HCT116 (cell line): ENCODE data around the gene ENTREP1. TPM values are rescaled to one million over a fixed set of nuclear protein-coding genes. Genes with fewer than 3 reads are reported as not detected.

ENCODE experiments used
- ATAC-seq: fragments of 200-7000 bp; cut with Tn5 transposase; 2 replicates; pipeline ENCODE4 v1.9.1; 2020; ENCODE audit warnings: mild to moderate bottlenecking, moderate library complexity
- BruUV-seq: library from RNA; stranded (reverse); fragments of 400-500 nt; replicated peaks from 2 replicates; lab custom pipeline; 2021; lab: Mats Ljungman, UMichigan
- CTCF ChIA-PET: fragments of 300-600 bp; sonication (Branson Sonifier 250); formaldehyde crosslinking; loops from one replicate; lab custom pipeline; 2021; ENCODE audit warnings: antibody characterized with exemption; lab: Charles Lee
- POLR2A ChIA-PET: fragments of 300-600, 350-600 bp; sonication (Branson Sonifier 250); formaldehyde crosslinking; loops from one replicate; lab custom pipeline; 2021; ENCODE audit warnings: antibody characterized with exemption; lab: Charles Lee
- RAD21 ChIA-PET, 2 experiments: fragments of 300-600 bp; sonication (Branson Sonifier 250); formaldehyde crosslinking; loops; one replicate each; lab custom pipeline; 2023; ENCODE audit warnings: low total read pairs in 2 of 2; ENCODE audit not compliant: uncharacterized antibody in 2 of 2, unreplicated experiment in 2 of 2, low non-redundant PET in 1 of 2; lab: Charles Lee
- DNase-seq: peaks from one replicate; pipeline ENCODE4 v3.0.0-alpha.2; 2010; ENCODE audit warnings: low read depth, low spot score
- H2AFZ ChIP-seq: fragments of 200-600 bp; shearing (Covaris generic), sonication (generic); 2 replicates; pipeline ENCODE4 v1.6.1; 2017; ENCODE audit warnings: low read depth, mixed run types, mixed read lengths, antibody characterized with exemption, low read length; ENCODE audit not compliant: poor library complexity, severe bottlenecking
- H3K27ac ChIP-seq: 2 replicates; pipeline ENCODE4 v1.5.1; 2012; ENCODE audit warnings: low read depth, low read length
- H3K27me3 ChIP-seq: fragments of 200-600 bp; sonication (generic); 2 replicates; pipeline ENCODE4 v1.6.1; 2016; ENCODE audit warnings: mixed run types, low read length, mixed read lengths; ENCODE audit not compliant: insufficient read depth
- H3K36me3 ChIP-seq, 2 experiments: fragments of 200-500 bp in 1 of 2; fragments of 200-600 bp in 1 of 2; sonication (Bioruptor generic) in 1 of 2; sonication (generic) in 1 of 2; 2 replicates each; pipeline versions ENCODE4 v1.5.1 to v1.6.1; 2014 to 2016; ENCODE audit warnings: low read length in 2 of 2, inconsistent platforms in 1 of 2, mixed read lengths in 1 of 2, mixed run types in 1 of 2; ENCODE audit not compliant: insufficient read depth in 2 of 2, control insufficient read depth in 1 of 2
- H3K4me1 ChIP-seq, 2 experiments: fragments of 200-600 bp in 1 of 2; sonication (generic) in 1 of 2; 2 replicates each; pipeline versions ENCODE4 v1.5.1 to v1.6.1; 2012 to 2017; ENCODE audit warnings: low read length in 2 of 2, inconsistent platforms in 1 of 2, mild to moderate bottlenecking in 1 of 2, mixed read lengths in 1 of 2, mixed run types in 1 of 2, moderate library complexity in 1 of 2; ENCODE audit not compliant: insufficient read depth in 2 of 2, control insufficient read depth in 1 of 2
- H3K4me2 ChIP-seq: fragments of 200-600 bp; sonication (generic); 2 replicates; pipeline ENCODE4 v1.6.1; 2017; ENCODE audit warnings: mixed run types, low read length, mixed read lengths
- H3K4me3 ChIP-seq, 2 experiments: fragments of 200-600 bp in 1 of 2; sonication (generic) in 1 of 2; replicated peaks in 1 of 2; 2 replicates each; pipeline ENCODE4 v1.5.1; 2011 to 2016; ENCODE audit warnings: low read length in 2 of 2, control low read depth in 1 of 2, low read depth in 1 of 2, mild to moderate bottlenecking in 1 of 2, mixed read lengths in 1 of 2, mixed run types in 1 of 2
- H3K79me2 ChIP-seq: fragments of 200-600 bp; sonication (generic); 2 replicates; pipeline ENCODE4 v1.6.1; 2017; ENCODE audit warnings: mild to moderate bottlenecking, mixed run types, low read length, moderate library complexity, mixed read lengths; ENCODE audit not compliant: insufficient read depth
- H3K9ac ChIP-seq: fragments of 200-600 bp; sonication (generic); 2 replicates; pipeline ENCODE4 v1.6.1; 2016; ENCODE audit warnings: low read length, mixed read lengths
- H3K9me2 ChIP-seq: fragments of 200-600 bp; sonication (generic), shearing (Covaris generic); 2 replicates; pipeline ENCODE4 v1.6.1; 2017; ENCODE audit warnings: mixed run types, mild to moderate bottlenecking, moderate library complexity; ENCODE audit not compliant: insufficient read depth
- H3K9me3 ChIP-seq, 2 experiments: fragments of 200-500 bp in 1 of 2; fragments of 200-600 bp in 1 of 2; sonication (Bioruptor generic) in 1 of 2; sonication (generic) in 1 of 2; 2 replicates each; pipeline ENCODE4 v1.6.1; 2014 to 2017; ENCODE audit warnings: low read length in 2 of 2, mixed read lengths in 2 of 2, inconsistent platforms in 1 of 2, low read depth in 1 of 2, mild to moderate bottlenecking in 1 of 2, mixed run types in 1 of 2, moderate library complexity in 1 of 2; ENCODE audit not compliant: control insufficient read depth in 1 of 2, insufficient read depth in 1 of 2
- H4K20me1 ChIP-seq: fragments of 200-600 bp; sonication (generic), shearing (Covaris generic); 2 replicates; pipeline ENCODE4 v1.6.1; 2017; ENCODE audit warnings: mixed run types, mild to moderate bottlenecking, moderate library complexity; ENCODE audit not compliant: insufficient read depth
- CEBPB ChIP-seq: IDR thresholded peaks from 2 replicates; pipeline ENCODE4 v1.6.1; 2012; ENCODE audit warnings: low read depth
- CTCF ChIP-seq, 3 experiments: fragments of 200-600 bp in 1 of 3; sonication (generic) in 1 of 3; IDR thresholded peaks in 2 of 3; conservative IDR thresholded peaks in 1 of 3; 2 replicates each; pipeline ENCODE4 v1.5.1; 2012 to 2017; ENCODE audit warnings: low read depth in 2 of 3, low read length in 2 of 3, antibody characterized with exemption in 1 of 3, borderline replicate concordance in 1 of 3, control low read depth in 1 of 3, mild to moderate bottlenecking in 1 of 3, mixed read lengths in 1 of 3, mixed run types in 1 of 3, moderate library complexity in 1 of 3; ENCODE audit not compliant: insufficient read depth in 1 of 3
- ELF1 ChIP-seq: IDR thresholded peaks from 2 replicates; pipeline ENCODE4 v1.6.1; 2012; ENCODE audit warnings: low read depth, borderline replicate concordance
- POLR2AphosphoS5 ChIP-seq: IDR thresholded peaks from 2 replicates; pipeline ENCODE4 v1.6.1; 2011; ENCODE audit warnings: mild to moderate bottlenecking, low read depth, low read length, moderate library complexity
- RAD21 ChIP-seq: IDR thresholded peaks from 2 replicates; pipeline ENCODE4 v1.6.1; 2012; ENCODE audit warnings: low read depth, mild to moderate bottlenecking
- SRF ChIP-seq: IDR thresholded peaks from 2 replicates; pipeline ENCODE4 v1.6.1; 2012; ENCODE audit warnings: low read depth
- ZBTB33 ChIP-seq: IDR thresholded peaks from 2 replicates; pipeline ENCODE4 v1.6.1; 2011; ENCODE audit warnings: mild to moderate bottlenecking, low read length, moderate library complexity; ENCODE audit not compliant: insufficient replicate concordance; ENCODE audit errors: extremely low read depth
- ZNF274 ChIP-seq: fragments of 200-500 bp; sonication (Bioruptor generic); IDR thresholded peaks from 2 replicates; pipeline ENCODE4 v1.6.1; 2014; ENCODE audit warnings: mild to moderate bottlenecking, low read depth, low read length, inconsistent platforms
- intact Hi-C: fragments of 100-400 bp; cut with micrococcal nuclease; formaldehyde crosslinking; loops from 2 replicates; pipeline ENCODE4 v1.10.0; 2022
- total RNA-seq: library from RNA; stranded (reverse); gene quantifications from one replicate; pipeline ENCODE4 v1.2.1, GENCODE V29; 2021; ENCODE audit not compliant: unreplicated experiment

Gene ENTREP1
- total RNA-seq, 1 experiment from 2014 or later, result 1.1 TPM

DNA sequence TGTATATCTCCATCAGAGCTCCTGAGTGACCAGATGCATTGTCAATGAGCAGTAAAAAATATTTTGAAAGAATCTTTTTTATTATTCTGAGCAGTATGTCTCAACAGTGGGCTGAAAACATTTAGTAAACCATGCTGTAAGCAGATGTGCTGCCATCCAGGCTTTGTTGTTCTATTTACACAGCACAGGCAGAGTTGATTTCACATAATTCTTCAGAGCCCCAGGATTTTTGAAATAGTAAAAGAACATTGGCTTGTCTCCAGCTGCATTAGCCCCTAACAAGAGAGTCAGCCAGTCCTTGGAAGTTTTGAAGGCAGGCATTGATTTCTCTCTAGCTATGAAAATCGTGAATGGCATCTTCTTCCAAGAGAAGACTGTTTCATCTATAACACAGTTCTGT lies 25.2 kb upstream of the ENTREP1 start:
- TF ChIP-seq SRF (no peak), ZNF274 (no peak), ELF1 (no peak), ZBTB33 (no peak), RAD21 (no peak), CEBPB (no peak), CTCF (IDR thresholded peaks at IDR 0.05 in 2 of 3, conservative IDR thresholded peaks at IDR 0.05 in 1 of 3; ENCODE audit: borderline replicate concordance in 1 of 3, insufficient read depth in 1 of 3, low read depth in 2 of 3, low read length in 2 of 3) (no peak), POLR2AphosphoS5 (no peak)
- intact Hi-C loops, result no loop called here

More for the DNA sequence above, 25.2 kb upstream of the ENTREP1 start:
- Histone ChIP-seq H3K9ac (no peak overlapping the region), H3K79me2 (no peaks in the 10 kb centered on the region), H3K4me2 (no peak overlapping the region), H2AFZ (no peak overlapping the region), H4K20me1 (no peaks in the 10 kb centered on the region), H3K4me1 (no peaks in the 10 kb centered on the region), H3K9me3 (no peaks in the 10 kb centered on the region), H3K9me2 (no peaks in the 10 kb centered on the region), H3K36me3 (no peaks in the 10 kb centered on the region), H3K27ac (no peak overlapping the region), H3K4me3 (no peak overlapping the region), H3K27me3 (no peaks in the 10 kb centered on the region)
- POLR2A ChIA-PET, result no interaction called here
- CTCF ChIA-PET, result interaction anchor here (1.9 kb wide), 1 partner anchor 8 kb away, joined by 6 read pairs; no protein-coding TSS in a partner anchor
- no TSS peak for BruUV-seq
- ATAC-seq (no peak), DNase-seq (no peak)
- RAD21 ChIA-PET, result no interaction called here
